OCI-M1 (cell line): ENCODE results near the gene TMEM120A.

ENCODE experiments used
- DNase-seq: peaks from one replicate; lab custom pipeline; 2025; lab: John Stamatoyannopoulos, UW

TMEM120A gene

DNA sequence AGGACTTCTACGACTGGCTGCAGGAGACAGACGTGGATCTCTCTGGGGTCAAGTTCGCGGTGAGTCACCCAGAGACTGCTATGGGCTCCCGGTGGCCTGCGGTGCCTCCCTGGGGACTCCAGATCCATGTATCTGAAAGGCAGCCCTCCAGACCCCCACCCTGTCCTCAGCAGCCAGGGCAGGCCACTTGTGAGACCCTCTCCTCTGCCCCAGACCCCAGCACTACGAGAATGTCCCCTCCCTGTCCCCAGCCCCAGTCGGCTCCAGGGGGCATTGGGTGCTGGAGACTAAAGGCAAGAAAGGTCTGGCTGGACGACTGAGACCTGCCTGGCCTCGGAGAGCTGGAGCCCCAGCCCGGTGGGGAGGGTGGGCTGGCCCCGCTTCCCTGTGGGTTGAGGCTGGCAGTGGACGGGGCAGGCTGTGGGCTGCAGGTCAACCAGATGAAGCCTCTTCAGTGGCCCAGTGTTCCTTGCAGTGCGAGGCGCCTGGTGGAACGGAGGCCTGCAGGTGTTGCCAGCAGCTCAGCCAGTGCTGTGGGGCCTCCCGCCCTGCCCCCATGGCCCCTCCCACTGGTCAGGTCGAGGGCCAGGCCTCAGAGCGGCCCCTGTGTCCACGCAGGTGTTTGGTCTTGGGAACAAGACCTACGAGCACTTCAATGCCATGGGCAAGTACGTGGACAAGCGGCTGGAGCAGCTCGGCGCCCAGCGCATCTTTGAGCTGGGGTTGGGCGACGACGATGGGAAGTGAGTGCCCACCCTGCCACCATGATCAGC, 13.8 kb downstream of the TMEM120A start:
- DNase-seq = no peak

DNA sequence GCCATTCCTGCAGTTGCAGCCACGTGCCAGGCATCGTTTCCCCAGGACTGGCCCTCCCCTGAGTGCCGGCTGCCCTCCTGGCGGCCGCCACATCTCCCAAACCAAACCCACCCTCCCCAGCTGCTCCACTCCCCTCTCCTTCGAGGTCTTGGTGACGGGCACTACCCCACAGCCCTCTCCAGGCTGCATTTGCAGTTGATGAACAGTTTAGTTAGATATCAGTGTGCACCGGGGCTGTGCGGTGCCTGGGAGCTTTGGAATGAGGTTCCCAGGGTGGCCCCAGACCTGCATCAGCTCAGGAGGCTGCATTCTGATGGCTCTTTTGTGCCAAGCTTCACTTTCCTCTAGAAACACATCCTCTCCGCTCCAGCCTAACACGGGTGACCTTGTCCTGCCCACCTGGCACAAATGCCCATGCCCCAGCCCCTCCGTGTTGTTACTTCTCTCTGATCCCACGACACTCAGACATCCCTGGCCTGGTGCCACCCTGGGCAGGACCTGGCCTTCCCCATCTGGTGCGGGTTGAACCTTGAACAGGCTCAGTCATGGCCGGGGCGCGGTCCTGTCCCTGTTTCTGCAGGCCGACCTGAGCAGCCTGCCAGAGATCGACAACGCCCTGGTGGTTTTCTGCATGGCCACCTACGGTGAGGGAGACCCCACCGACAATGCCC, 14.5 kb downstream of the TMEM120A start:
- DNase-seq = no peak

DNA sequence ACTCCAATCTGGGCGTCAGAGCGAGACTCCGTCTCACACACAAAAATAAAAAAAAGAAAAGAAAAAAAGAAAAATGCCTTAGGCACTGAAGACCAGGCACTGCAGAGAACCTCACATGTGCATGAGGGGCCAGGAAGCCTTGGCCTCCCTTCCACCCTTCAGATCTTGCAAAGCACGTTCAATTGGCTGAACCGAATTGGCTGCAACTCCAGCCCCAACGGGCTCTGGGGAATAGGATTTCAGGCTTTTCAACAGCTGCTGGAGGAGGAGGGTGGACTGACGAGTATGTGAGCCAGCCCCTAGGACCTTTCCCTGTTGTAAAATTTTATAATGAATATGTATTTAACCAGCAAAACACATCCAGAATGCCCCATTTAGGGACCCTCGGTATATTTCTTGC, 16.7 kb downstream of the TMEM120A start:
- DNase-seq = no peak

DNA sequence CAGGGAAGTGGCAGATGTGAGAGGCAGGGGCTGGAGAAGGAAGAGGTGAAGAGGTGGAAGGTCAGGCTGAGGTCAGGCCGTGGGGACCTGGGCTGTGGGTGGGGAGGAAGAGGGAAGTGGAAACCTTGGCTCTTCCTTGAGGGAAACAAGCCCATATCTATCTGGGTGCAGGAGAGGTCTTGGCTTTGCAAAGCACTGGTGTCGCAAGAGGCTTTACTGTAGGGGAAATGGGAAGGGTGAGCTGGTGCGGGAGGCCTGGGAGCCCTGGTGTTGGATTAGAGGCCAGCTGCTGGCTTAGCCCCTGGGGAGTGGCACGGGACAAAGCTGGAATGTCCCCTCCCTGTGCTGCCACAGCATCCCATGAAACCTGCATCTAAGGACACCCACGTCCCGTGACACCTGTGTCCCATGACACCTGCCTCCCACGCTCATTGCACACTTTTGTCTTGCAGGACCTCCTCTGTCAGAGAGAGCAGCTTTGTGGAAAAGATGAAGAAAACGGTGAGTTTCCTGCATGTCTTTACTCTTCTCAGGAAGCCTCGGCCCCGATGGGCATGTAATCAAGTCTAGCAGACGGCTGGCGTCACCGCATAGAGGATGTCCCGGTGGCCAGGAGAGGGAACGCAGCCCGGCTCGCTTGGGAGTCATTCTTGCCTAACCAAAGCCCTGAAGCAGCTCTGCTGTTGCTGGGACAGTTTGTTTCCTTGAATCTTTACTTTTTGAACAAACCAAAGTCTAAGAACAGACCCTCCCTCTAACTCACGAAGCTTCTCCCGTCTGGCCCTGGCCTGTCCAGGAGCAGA, 22.2 kb downstream of the TMEM120A start:
- DNase-seq = no peak

DNA sequence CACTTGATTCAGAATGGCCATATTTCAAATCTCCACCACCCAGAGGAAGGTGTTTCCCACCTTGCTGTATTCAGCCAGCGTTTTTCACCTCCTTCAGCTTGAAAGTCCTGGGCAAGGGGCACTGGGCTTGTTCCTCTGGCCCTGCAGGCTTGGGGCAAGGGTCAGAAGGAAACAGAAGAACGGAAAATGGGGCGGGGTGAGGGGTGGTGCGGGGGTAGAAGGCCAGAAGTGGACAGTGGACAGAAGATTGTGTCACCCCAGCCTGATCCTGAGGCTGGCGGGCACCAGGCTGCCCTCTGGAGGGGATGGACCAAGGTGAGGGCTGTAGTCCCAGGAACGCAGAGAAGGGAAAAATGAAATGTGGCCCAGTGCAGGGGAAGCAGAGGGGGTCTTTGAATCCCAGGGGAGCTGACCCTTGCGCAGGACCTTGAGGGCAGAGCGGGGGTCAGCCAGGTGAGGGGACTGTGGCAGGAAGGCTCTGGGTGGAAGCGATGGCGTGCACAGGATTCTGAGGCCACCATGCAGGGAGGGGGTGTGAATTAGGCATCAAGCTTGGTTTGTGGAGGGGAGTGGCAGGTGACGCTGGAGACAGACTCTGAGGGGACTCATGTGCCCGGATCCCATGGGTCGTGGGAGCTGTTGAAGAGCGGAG, 23.0 kb downstream of the TMEM120A start:
- DNase-seq = no peak

DNA sequence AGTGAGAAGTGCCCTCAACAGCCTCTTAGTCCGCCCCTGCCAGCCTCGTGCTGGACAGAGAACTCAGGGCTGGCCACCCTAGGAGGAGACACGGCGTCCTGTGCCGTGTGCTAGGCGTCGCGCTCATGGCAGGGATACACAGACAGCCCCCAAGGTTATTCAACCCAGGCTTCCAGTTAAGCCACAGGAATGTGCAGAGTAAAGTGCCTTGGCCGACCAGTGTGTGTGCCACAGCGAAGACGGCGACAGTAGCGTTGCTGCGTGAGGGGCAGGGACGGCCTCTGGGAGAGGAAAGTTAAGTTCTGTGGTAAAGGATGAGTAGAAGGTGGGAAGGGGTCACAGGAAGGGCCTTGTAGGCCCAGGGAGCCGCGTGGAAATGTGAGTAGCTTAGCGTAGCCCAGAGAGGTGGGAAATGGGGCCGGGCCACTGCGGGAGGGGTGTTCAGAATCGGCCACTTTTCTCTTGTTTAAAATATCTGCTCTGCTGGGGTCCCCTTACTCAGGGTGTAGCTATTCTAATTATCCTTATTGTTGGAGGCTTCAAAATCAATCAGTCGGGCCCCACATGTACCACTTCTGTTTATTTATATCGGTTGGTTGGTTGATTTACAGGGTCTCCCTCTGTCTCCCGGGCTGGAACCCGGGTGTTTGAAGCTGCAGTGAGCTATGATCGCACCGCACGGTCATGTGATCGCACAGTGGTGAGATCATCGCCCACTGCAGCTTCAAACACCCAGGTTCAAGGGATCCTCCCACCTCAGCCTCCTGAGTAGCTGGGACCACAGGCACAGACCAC, 24.5 kb downstream of the TMEM120A start:
- DNase-seq = no peak

DNA sequence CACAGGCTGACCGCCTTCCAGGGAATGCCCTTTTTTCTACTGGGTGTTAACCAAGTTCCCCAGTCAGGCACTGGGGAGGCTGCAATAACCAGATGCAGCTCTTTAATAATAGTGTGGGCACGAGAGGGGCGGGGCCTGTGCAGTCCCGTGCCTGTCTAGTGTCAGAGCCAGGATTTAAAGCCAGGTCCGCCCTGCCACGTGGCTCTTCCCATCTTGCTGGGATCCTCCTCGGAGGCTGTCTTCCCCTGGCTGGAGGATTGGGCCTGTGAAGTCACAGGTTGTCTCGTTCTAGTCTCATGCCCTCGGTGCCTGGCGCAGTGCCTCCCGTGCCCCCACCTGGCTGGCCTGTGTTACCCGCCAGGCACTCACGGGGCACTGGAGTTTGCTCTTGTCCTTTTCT, 25.2 kb downstream of the TMEM120A start:
- no peak for DNase-seq

DNA sequence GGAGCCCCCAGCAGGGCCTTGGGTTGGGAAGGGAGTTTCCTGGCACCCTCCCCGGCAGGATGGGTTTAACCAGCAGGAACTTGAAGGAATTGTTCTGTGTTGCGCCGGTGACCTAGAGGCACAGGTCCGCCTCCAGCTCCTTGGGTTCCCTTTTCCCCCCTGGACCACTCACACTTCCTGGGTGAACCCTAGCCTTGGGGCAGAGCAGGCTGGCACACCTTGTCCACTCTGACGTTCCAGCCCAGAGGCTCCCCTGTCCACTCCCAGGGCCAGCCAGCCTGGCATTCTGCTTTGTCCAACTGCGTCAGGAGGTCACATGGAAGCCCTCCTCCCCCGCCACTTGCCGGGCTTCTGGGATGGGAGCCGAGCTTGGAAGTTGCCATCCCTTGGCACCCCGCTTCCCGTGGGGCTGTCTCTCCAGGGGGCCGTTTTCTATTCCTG, 25.8 kb downstream of the TMEM120A start:
- no peak for DNase-seq

DNA sequence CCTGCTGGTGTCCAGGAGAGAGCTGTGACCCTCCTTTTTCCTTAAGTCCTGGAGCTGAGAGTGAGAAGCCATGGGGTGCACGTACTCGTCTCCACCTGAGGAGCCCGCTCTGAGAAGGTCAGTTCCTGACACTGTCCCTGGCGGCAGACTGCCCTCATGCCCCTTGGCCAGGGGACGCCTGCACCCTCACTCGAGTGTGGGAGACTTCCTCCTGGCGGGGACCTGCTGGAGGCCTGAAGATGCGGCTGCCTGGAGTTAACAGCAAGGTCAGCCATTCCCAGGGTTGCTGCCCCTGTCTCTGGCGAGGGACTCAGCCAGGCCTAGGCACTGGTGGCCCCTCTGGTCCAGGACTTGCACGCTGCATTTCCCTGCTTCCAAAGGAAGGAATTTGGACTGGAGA, 26.4 kb downstream of the TMEM120A start:
- DNase-seq = no peak

DNA sequence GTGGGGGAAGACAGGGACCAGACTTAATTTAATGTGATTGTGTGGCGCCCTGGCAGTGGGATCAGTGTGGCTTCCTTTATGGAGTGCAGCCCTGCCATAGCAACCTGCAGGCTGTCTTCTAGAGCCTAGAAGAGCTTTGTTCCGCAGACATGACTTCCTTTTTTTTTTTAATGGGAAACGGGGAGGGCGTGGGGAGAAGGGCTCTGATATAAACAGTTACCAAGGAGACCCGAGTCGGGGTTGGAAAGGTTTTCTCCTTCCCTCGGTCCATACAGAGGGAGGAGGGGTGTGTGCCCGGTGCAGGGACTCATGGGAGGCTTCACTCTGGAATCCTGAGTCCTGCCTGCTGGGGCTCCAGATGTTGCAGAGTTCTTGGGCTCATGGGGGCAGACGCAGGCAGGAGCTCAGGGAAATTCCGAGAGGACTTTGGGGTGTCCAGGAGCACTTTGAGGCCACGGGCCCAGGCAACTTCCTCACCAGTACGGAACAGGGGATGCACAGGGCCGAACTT, 26.9 kb downstream of the TMEM120A start:
- DNase-seq = peak; percentile 60

DNA sequence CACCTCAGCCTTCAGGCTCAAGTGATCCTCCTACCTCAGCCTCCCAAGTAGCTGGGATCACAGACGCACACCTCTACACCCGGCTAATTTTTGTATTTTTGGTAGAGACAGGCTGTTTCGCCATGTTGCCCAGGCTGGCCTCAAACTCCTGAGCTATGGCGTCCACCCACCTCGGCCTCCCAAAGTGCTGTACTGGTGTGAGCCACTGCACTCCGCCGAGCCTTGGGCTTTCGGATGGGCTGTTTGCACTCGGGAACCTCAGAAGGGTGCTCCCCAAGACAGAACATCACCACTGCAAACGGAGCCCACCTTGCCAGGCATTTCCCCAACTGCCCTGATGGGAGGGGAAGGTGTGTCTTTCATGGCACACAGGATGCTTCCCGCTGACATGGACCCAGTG, 27.3 kb downstream of the TMEM120A start:
- DNase-seq = no peak

DNA sequence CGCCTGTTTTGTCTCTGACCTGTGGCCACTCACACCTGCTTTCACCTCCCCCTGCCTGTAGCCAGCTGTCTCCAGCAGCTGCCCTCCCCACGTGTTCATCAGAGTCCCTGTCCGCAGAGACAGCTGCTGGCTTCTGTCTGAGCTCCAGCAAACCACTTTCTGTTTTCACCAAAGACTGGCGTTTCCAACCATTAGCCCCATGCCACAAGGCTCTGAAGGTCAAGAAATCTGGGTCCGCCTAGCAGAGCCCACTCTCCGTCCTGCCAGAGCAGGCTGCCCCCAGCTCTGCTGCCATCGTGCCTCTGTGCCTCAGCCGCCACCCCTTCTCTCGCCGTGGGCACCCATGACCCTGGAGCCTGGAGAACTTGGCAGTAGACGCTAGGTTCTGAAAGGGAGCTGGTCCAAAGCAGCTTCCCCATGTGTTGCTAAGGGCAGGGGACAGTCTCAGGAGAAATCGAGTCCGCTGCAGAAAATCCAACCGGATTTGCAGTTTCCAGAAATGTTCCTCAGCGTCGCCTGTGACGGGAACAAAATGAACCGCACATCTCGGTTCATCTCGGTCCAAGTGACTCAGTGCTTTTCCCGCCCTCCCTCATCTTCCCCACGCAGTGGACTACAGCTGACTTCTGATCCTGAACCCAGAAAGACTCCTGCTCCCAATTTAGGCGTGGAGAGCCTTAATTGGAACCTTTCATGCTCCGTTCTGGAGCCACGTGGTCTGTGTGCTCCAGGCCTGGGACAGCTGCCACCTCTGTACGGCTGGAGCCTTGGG, 28.0 kb downstream of the TMEM120A start:
- DNase-seq = no peak

DNA sequence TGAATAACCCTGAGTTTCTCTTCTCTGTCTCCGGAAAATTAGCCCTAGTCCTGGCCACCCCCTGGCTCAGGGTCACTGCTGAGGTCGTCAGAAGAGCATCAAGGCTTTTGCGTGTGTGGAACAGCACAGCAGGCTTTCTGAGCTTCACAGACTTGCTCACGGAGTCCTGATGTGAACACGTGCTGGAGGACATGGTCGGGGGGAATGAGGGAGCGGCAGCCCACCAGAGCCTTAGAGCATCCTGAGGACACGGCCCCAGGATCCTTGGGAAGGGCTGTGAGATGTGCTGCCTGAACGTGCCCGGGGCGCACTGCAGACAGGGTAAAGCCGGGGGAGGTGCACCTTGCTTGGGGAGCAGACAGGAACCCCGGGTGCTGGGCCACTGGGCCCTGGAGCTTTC, 28.8 kb downstream of the TMEM120A start:
- no peak for DNase-seq

DNA sequence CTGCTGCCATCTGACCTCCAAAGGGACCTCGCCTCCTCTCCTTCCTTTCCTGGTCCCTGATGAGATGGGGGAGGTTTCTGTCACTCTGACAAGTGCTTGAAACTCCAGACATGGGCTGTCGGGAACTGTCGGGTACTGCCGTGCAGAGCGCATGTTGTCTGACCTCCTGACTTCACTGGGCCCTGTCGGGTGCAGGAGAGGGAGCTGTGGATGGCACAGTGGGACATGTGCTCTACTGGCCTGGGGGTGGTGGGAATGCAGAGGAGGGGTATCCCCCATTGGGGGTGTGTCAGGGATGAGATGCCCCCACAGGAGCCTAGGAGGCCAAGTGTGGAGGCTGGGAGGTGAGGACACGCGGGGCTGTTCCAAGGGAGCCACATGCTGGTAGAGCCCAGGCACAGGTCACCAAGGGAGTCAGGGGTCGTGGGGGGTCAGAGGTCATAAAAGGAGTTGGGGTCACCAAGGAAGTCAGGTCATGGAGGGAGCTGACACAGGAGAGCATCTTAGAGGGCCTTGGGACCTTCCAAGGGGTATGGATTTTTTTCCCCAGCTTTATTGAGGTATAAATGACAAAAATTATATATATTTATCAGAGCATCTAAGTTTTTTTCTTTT, 30.9 kb downstream of the TMEM120A start:
- DNase-seq = no peak

DNA sequence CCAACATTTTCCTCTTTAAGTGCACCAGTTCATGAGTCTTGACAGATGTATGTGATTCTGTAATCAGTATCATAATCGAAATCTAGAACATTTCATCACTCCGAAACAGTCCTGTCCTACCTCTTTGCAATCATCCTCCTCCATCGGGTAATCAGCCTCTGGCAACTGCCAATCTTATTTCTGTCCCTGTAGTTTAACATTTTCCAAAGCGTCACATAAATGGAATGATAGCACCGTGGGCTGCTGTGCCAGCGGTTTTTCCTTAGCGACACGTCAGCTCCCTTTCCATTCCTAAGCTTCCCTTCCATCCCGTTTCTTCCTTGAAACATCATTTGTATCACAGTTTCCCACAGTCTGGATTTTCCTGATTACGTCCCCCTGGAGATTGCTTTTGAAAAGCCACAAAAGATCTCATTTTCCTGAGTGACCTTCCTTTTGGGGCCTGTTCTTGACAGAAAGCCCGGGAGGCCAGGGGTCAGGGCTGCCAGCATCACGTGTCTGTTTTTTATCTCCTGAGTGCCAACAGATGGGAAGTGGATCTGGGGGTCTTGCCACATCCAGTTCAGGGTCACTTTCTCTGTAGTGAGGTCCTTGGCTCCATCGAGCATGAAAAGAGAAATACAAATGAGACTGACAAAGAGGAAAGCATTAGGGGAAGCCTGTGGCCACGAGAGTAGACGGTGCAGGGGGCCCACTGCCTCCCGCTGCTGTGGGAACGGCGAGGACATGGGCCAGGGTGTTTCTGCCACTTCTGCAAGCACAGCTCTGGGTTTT, 31.6 kb downstream of the TMEM120A start:
- no peak for DNase-seq

DNA sequence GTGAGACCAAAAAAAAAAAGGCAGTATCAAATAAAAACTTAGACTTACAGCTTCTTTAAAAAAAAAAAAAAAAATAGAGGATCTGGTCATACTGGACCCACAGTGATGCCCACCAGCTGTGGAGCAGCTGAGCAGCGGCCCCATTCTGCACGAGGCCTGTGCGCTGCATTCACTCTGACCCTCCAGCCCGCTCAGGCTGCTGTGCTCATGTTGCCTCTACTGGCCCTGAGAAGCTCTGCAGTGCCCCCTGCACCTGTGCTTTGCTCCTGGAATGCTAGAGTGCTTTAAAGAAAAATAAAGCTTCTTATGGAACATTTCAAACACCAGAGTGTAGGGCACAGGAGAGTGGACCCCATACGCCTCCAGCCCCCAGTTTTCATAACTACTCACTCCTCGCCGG, 33.2 kb downstream of the TMEM120A start:
- DNase-seq = no peak

DNA sequence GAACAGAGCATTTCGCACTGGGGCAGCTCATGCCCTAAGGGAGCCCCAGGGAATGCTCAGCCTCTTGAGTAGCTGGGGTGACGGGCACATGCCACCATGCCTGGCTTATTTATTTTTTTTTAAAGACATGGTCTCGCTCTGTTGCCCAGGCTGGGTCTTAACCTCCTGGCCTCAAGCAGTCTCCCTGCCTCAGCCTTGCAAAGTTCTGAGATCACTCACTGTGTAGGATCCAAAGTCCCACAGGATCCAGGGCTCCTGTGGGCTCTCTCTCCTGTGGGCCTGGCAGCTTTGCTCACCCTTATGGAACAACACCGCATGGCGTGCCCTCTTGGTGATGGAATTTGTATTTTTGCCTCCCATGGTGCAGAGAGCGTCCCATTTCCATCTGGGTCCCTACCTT, 34.0 kb downstream of the TMEM120A start:
- DNase-seq = no peak

DNA sequence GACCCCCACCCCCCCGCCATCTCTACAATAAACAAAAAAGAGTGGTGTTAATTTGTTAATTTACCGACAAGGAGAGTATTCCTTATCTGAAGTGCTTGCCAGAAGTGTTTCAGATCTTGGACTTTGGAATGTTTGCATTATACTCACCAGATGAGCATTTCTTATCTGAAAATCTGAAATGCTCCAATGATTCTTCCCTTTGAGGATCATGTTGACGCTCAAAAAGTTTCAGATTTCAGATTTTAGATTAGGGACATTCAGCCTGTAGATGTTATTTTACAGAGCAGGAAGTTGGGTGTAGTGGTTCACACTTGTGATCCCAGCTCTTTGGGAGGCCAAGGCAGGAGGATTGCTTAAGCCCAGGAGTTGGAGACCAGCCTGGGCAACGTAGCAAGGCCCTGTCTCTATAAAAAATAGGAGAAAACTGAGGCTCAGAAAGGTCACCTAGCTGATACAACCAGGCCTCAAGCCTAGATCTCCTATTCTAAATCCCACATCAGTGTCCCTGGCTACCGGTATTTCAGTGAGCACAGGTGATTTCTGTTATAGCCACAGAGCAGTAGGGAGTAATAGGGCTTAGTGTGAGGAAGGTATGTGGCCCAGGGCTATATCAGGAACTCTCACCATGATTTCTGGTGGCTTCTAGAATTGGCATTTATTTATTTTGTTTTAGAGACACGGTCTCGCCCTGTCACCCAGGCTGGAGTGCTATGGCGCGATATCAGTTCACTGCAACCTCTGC, 35.4 kb downstream of the TMEM120A start:
- no peak for DNase-seq
